IgD-negative memory B cell (primary cell): ENCODE measurements around the gene PCDH20. TPM values are rescaled to one million over a fixed set of nuclear protein-coding genes. Genes with fewer than 3 reads are reported as not detected.

ENCODE experiments used
- H3K27ac Mint-ChIP-seq, 3 donors: one replicate each; pipeline ENCODE4 v1.8.0; 2020 to 2022; ENCODE audit warnings: mild to moderate bottlenecking in 3 of 3, mixed read lengths in 3 of 3, moderate library complexity in 1 of 3
- H3K27me3 Mint-ChIP-seq: one replicate; pipeline ENCODE4 v1.8.0; 2021; ENCODE audit warnings: mixed read lengths
- H3K36me3 Mint-ChIP-seq: one replicate; pipeline ENCODE4 v1.8.0; 2020; ENCODE audit warnings: mild to moderate bottlenecking, mixed read lengths
- H3K4me1 Mint-ChIP-seq, 3 donors: one replicate each; pipeline ENCODE4 v1.8.0; 2020 to 2022; ENCODE audit warnings: mixed read lengths in 3 of 3, mild to moderate bottlenecking in 1 of 3
- H3K4me3 Mint-ChIP-seq, 4 donors: one replicate each; pipeline ENCODE4 v1.8.0; 2020 to 2022; ENCODE audit warnings: mild to moderate bottlenecking in 4 of 4, mixed read lengths in 4 of 4, moderate library complexity in 3 of 4
- H3K9me3 Mint-ChIP-seq, 3 donors: one replicate each; pipeline ENCODE4 v1.8.0; 2020 to 2021; ENCODE audit warnings: mixed read lengths in 3 of 3, mild to moderate bottlenecking in 1 of 3
- polyA plus RNA-seq: library from polyadenylated mRNA; unstranded; fragments of 300-500 nt; fragmentation: Illumina TruSeq; gene quantifications from one replicate; pipeline ENCODE4 v1.2.3, GENCODE V29; 2021

PCDH20 gene, protein sequence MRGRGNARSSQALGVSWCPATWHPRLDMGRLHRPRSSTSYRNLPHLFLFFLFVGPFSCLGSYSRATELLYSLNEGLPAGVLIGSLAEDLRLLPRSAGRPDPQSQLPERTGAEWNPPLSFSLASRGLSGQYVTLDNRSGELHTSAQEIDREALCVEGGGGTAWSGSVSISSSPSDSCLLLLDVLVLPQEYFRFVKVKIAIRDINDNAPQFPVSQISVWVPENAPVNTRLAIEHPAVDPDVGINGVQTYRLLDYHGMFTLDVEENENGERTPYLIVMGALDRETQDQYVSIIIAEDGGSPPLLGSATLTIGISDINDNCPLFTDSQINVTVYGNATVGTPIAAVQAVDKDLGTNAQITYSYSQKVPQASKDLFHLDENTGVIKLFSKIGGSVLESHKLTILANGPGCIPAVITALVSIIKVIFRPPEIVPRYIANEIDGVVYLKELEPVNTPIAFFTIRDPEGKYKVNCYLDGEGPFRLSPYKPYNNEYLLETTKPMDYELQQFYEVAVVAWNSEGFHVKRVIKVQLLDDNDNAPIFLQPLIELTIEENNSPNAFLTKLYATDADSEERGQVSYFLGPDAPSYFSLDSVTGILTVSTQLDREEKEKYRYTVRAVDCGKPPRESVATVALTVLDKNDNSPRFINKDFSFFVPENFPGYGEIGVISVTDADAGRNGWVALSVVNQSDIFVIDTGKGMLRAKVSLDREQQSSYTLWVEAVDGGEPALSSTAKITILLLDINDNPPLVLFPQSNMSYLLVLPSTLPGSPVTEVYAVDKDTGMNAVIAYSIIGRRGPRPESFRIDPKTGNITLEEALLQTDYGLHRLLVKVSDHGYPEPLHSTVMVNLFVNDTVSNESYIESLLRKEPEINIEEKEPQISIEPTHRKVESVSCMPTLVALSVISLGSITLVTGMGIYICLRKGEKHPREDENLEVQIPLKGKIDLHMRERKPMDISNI
- not detected for polyA plus RNA-seq

DNA sequence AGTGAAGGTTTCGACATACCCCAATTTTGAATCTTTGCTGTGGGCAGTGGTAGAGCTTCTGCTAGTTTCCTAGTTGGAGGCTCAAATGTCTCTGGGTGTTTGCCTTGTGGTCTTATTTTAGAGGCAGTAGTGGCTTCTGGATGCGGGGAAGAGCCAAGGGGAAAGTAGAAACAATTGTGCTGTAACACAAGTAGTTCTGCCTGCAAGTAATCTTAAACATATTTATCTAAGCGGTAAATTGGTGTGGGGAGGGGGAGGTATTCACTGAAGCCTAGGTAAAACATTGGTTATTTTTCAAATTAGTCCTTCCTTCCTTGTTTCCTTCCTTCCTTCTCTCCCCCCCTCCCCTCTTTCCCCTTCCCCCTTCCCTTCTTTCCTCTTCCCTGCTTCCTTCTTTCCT, at the start of gene PCDH20:
Gene PCDH20 (minus strand): TSS at position 101 of the 400 bp plus-strand sequence. CDS start 691 bp downstream, outside the sequence.
- H3K4me3 Mint-ChIP-seq: peak within 1 kb of the TSS in 1 of 4 donors; percentile 73
- H3K36me3 Mint-ChIP-seq: no peaks in the 10 kb centered on the region
- H3K27ac Mint-ChIP-seq: no peak within 1 kb of the TSS
- peaks cover 0 to 3% (median 0%) of the 10 kb centered on the region in 3 donors for H3K9me3 Mint-ChIP-seq
- H3K4me1 Mint-ChIP-seq: no peaks in the 10 kb centered on the region
- peaks cover 19% of the 10 kb centered on the region for H3K27me3 Mint-ChIP-seq

DNA sequence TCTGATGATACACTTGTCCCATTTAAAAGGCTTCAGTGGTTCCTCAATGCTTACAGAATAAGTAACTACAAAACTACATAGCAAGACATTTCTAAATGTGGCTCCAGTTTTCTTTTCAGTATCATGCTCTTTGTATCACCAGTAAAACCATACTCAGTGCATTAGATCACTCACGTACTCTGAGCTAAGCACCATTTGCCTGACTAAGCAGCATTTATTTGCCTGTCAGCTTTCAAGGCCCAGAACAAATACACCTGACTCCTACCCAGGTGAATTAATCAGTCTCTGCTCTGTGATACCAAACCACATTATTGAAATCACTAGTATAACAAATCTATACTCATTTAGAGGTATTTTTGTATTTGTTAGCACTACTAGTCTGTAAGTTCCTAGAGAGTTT, 47.4 kb upstream of the PCDH20 start:
- Mint-ChIP-seq H3K9me3 (peaks cover 0 to 7% (median 3%) of the 10 kb centered on the region in 3 donors), H3K27ac (no peak overlapping the region), H3K27me3 (no peaks in the 10 kb centered on the region), H3K4me3 (no peak overlapping the region), H3K4me1 (peaks cover 0 to 1% (median 0%) of the 10 kb centered on the region in 3 donors), H3K36me3 (no peaks in the 10 kb centered on the region)

DNA sequence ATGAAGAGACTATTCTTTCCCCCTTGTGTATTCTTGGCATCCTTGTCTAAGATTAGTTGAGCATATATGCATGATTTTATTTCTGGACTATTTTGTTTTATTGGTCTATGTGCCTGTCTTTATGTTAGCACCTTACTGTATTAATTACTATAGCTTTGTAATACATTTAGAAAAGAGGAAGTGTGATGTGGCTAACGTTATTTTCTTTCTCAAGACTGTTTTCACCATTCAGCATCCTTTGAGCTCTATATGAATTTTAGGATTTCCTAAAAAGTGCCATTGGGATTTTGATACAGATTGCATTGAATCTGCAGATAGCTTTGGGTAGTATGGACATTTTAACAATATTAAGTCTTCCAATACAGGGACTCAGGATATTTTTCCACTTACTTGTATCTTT, 37.5 kb upstream of the PCDH20 start:
- Mint-ChIP-seq H3K4me3 (no peak overlapping the region), H3K27me3 (no peaks in the 10 kb centered on the region), H3K36me3 (no peaks in the 10 kb centered on the region), H3K4me1 (no peaks in the 10 kb centered on the region), H3K9me3 (peaks cover 0 to 24% (median 0%) of the 10 kb centered on the region in 3 donors), H3K27ac (no peak overlapping the region)

DNA sequence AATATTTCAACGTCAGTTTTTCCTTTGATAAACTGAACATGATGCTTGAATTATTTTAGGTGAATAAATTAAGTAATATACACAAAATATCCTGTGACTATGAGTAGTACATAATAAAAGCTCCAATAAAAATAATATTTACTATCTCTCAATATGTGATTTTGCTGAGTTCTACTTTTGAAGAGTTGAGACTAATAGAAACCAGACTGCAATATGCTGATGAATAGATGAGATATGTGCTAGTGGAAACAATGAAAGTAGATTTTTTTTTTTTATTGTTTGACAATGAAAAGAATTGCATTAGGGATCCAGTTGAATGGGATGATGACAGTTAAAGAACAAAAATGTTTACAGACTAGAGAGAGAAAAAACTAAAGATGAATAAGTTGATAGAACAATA, 16.4 kb upstream of the PCDH20 start:
- no peaks in the 10 kb centered on the region for H3K27me3 Mint-ChIP-seq
- H3K27ac Mint-ChIP-seq: no peak overlapping the region
- no peak overlapping the region for H3K4me3 Mint-ChIP-seq
- peaks cover 2 to 11% (median 3%) of the 10 kb centered on the region in 3 donors for H3K9me3 Mint-ChIP-seq
- no peaks in the 10 kb centered on the region for H3K4me1 Mint-ChIP-seq
- H3K36me3 Mint-ChIP-seq: no peaks in the 10 kb centered on the region

DNA sequence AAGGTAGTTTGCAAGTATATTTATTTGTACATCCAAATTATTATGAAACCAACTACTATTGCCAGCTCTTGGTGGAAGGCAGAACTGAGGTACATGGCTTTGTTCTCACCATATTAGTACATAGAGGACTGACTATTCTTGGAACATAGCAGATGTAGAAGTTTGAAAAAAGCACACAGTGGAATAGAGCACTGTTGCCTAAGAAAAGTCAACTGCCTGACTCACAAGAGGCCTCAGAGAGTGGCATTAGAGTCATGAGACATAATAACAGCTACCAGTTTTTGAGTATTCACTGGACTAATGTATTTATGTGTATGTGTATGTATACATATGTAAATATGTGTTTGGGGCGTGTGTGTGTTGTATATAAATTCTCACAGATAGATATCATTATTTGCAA, 8.3 kb upstream of the PCDH20 start:
- Mint-ChIP-seq H3K4me1 (no peaks in the 10 kb centered on the region), H3K4me3 (no peak overlapping the region), H3K27ac (no peak overlapping the region), H3K9me3 (peaks cover 0 to 3% (median 2%) of the 10 kb centered on the region in 3 donors), H3K27me3 (no peaks in the 10 kb centered on the region), H3K36me3 (no peaks in the 10 kb centered on the region)

DNA sequence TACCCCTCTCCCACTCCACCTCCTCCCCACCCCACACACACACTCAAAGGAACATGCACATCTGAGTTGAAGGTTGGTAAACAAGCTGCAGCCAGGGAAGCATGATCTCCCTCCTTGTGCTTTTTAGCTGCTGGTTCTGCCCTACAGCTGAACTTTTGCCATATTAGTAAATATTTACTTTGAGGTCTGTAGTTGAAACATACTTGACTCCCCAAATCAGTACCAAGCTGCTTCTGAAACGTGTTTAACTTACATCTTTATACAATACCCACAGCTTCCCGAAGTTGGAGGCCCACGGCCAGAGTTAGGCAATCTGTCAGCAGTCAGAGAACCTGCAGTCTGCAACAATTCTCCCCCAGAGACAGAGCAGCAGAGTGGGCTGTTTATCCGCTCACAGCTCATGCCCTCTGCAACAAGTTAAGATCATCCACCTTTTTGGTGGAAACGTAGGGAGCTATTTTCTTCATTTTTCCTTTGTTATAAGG, 1.5 kb upstream of the PCDH20 start:
- Mint-ChIP-seq H3K4me1 (no peaks in the 10 kb centered on the region), H3K27ac (no peak overlapping the region), H3K9me3 (peaks cover 0 to 3% (median 0%) of the 10 kb centered on the region in 3 donors), H3K4me3 (no peak overlapping the region), H3K27me3 (peaks cover 19% of the 10 kb centered on the region), H3K36me3 (no peaks in the 10 kb centered on the region)

DNA sequence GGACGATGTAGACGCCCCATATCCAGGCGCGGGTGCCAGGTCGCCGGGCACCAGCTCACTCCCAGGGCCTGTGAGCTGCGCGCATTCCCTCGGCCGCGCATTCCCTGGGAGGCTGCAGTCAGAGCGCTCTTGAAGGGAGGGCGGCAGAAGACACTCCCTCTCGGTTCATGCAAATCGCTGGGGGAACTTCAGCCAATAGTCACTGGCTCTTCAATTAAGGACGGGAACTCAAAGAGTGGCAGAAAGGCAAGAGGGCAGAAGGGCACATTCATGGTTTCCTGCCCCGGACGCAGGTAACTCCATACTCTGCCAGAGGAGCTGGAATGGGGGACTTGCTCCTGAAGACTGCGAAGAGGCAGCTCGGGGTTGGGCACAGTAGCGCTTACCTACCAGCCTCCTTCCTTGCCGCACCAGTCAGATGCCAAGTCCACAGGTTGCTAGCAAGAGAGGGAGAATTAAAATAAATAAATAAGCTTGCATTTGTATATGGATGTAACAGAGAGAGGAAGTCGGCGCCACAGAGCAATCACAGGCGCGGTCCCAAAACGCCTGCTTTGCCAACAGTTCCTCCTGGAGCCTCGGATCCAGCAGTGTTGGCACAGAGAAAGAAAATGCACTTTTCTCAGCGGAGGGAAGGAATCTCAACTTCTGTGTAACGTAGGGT, 459 bp downstream of the PCDH20 start:
- Mint-ChIP-seq H3K9me3 (peaks cover 0 to 3% (median 0%) of the 10 kb centered on the region in 3 donors), H3K27me3 (peaks cover 19% of the 10 kb centered on the region), H3K27ac (no peak overlapping the region), H3K4me3 (no peak overlapping the region), H3K4me1 (no peaks in the 10 kb centered on the region), H3K36me3 (no peaks in the 10 kb centered on the region)

DNA sequence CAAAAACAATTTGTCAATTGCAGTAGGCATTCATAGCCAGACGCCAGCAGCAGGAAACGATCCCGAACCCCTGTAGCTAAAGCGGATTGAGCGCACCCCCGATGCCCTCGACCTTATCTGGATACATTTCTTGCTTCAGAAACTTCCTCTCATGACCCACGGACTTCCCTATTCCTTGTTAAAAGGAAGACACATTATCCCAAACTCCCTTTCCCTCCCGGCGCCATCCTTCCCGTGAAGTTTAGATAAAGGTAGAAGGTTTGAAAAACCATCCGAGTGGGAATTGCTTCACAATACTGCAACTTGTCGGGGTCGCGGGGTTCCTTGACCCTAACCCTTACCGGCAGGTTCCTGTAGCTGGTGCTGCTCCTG, 977 bp downstream of the PCDH20 start:
- H3K27me3 Mint-ChIP-seq: peaks cover 19% of the 10 kb centered on the region
- H3K4me1 Mint-ChIP-seq: no peaks in the 10 kb centered on the region
- H3K4me3 Mint-ChIP-seq: peak overlapping the region in 1 of 4 donors; percentile 33
- peaks cover 0 to 3% (median 0%) of the 10 kb centered on the region in 3 donors for H3K9me3 Mint-ChIP-seq
- H3K36me3 Mint-ChIP-seq: no peaks in the 10 kb centered on the region
- H3K27ac Mint-ChIP-seq: no peak overlapping the region

DNA sequence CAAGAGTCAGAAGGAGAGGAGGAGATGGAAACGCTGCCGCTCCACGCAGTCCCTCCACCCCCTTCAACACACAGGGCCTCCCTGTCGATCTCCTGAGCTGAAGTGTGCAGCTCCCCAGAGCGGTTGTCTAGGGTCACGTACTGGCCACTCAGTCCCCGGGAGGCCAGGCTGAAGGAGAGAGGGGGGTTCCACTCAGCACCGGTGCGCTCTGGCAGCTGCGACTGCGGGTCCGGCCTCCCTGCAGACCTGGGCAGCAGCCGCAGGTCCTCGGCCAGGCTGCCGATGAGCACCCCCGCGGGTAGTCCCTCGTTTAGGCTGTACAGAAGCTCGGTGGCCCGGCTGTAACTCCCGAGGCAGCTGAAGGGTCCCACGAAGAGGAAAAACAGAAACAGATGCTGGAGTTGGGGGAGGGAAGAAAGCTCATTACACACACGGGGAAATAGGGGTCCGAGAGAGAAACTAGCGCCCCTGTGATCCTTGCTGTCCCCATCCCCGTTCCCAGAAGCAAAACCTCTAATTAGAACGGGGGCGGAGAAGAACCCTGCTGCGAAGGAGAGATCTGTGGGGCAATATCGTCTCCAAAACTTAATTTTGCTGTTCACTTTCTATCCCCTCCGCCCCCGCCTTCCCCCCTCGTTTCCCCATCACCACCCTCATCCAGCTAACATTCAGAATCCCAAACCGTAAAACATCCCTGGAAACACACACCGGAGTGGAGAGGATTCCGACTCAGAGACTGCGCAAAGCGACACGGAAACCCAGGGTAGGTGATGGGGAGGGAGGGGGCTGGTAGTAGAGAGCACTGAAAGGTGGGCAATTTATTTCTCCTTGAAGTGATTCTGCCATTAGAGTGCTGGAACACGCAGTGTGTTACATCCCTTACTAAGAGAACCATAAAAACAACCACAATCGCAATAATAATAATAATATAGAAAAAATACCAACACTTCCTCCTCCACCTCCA, 1.8 kb downstream of the PCDH20 start:
- H3K4me1 Mint-ChIP-seq: no peaks in the 10 kb centered on the region
- H3K27me3 Mint-ChIP-seq: peaks cover 19% of the 10 kb centered on the region
- no peak overlapping the region for H3K4me3 Mint-ChIP-seq
- H3K9me3 Mint-ChIP-seq: peaks cover 0 to 3% (median 0%) of the 10 kb centered on the region in 3 donors
- H3K27ac Mint-ChIP-seq: no peak overlapping the region
- H3K36me3 Mint-ChIP-seq: no peaks in the 10 kb centered on the region

DNA sequence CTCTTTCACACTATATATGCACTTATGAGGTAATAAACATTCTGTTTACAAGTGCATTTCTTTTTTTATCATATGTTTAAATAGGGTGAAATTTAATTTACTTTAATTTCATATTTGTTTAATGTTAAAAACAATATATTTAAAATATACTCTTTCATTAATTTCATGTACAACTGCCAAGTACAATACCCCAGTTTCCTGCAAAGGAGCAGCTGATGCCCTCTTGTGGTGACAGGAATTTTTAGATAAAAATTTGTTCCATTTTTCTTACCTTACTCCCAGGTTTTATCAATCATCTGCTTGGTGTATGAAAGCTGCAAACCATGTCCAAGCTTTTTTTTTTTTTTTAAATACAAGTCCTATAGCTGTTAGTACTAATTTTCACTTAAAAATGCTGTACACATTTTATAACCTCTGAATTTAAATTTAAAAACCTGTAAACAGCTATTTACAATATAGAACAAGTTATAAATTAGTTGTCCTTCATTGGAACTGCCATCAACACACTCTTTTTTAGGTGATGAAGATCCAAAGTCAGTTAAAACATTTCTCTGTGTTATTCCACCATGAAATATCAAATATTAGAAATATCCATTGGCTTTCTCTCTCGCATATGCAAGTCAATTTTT, 4.9 kb downstream of the PCDH20 start:
- no peak overlapping the region for H3K4me3 Mint-ChIP-seq
- no peaks in the 10 kb centered on the region for H3K4me1 Mint-ChIP-seq
- no peaks in the 10 kb centered on the region for H3K36me3 Mint-ChIP-seq
- no peaks in the 10 kb centered on the region for H3K9me3 Mint-ChIP-seq
- no peak overlapping the region for H3K27ac Mint-ChIP-seq
- peaks cover 18% of the 10 kb centered on the region for H3K27me3 Mint-ChIP-seq

DNA sequence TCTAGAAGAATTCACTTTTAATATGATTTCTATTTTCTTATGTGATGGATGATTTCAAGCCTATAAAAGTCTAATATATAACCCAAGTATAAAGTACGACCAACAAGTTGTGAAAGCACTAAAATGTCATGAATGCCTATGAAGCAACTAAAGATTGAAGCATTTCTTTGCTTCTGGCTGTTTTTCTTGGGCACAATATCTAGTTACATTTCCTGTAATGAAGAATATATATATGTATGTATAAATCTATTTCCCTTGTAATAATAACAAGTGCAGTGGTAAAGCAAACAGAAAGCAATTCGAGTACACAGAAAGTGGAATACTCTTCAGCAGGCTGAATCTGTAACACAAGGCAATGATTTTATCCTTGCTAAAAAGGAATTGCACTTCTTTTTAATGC, 5.4 kb downstream of the PCDH20 start:
- H3K4me1 Mint-ChIP-seq: no peaks in the 10 kb centered on the region

DNA sequence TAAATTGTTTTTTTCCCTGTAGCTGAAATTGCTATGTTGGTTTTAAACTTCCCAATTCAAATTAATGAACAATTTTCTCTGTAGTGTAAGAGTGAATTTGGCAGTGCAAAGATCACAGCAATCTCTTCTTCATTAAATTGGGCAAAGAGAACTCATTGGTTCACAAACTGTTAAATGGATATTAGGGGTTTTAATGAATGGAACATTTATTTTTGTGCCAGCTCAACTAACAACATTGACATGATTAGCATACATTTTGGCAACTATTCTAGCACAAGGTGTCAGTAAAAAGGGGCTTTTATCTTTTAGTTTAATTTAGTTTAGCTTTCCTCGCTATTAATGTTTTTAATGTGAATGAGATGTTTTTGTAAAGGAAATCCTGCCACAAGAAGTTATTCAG, 7.1 kb downstream of the PCDH20 start:
- Mint-ChIP-seq H3K4me3 (no peak overlapping the region), H3K27me3 (peaks cover 3% of the 10 kb centered on the region), H3K4me1 (no peaks in the 10 kb centered on the region), H3K9me3 (peaks cover 0 to 2% (median 0%) of the 10 kb centered on the region in 3 donors), H3K36me3 (no peaks in the 10 kb centered on the region), H3K27ac (no peak overlapping the region)

More for the DNA sequence above, 5.4 kb downstream of the PCDH20 start:
- Mint-ChIP-seq H3K36me3 (no peaks in the 10 kb centered on the region), H3K27me3 (peaks cover 14% of the 10 kb centered on the region), H3K4me3 (no peak overlapping the region), H3K27ac (no peak overlapping the region), H3K9me3 (no peaks in the 10 kb centered on the region)

DNA sequence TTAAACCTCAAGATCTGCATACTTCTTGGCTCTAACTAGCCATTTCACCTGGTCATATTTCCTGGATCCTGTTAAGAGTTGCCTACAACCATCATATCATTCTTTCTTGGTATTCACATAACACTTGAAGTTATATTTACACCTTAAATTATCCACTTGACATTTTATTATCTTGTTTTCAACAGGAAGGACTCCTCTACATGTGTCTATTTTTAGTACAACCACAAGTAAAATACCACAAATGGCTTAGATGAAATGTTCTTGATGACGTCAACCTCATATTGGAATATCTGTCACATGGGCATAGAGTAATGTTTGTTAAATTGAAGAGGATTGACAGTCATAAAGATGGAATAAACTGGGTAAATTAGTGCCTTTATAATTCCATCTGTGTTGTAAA, 9.4 kb downstream of the PCDH20 start:
- H3K36me3 Mint-ChIP-seq: peaks cover 1% of the 10 kb centered on the region
- no peak overlapping the region for H3K4me3 Mint-ChIP-seq
- H3K4me1 Mint-ChIP-seq: no peaks in the 10 kb centered on the region
- H3K27me3 Mint-ChIP-seq: no peaks in the 10 kb centered on the region
- H3K9me3 Mint-ChIP-seq: peaks cover 0 to 2% (median 0%) of the 10 kb centered on the region in 3 donors
- no peak overlapping the region for H3K27ac Mint-ChIP-seq
